K562 (cell line): ENCODE data around the gene GTPBP1. TPM values are rescaled to one million over a fixed set of nuclear protein-coding genes. Genes with fewer than 3 reads are reported as not detected.

Experiments
- CTBP1 ChIP-seq: fragments of 450-650 bp; IDR thresholded peaks from 2 replicates; pipeline ENCODE4 v1.6.1; 2016; ENCODE audit warnings: borderline replicate concordance
- GATAD2A ChIP-seq: fragments of 450-650 bp; IDR thresholded peaks from 2 replicates; pipeline ENCODE4 v1.6.1; 2017
- HEY1 ChIP-seq: fragments of 250-450 bp; sonication (Bioruptor Pico); IDR thresholded peaks from 2 replicates; pipeline ENCODE4 v1.5.0; 2020; ENCODE audit warnings: mild to moderate bottlenecking, moderate library complexity, borderline replicate concordance
- HMG20B ChIP-seq: fragments of 250-450 bp; sonication (Bioruptor Pico); IDR thresholded peaks from 2 replicates; pipeline ENCODE4 v1.5.0; 2021; ENCODE audit warnings: mild to moderate bottlenecking
- MAX ChIP-seq: sonication (generic); formaldehyde crosslinking; IDR thresholded peaks from 2 replicates; pipeline ENCODE4 v1.9.0; 2022; ENCODE audit warnings: mild to moderate bottlenecking, missing genetic modification reagents
- MITF ChIP-seq: IDR thresholded peaks from 2 replicates; pipeline ENCODE4 v1.6.1; 2014; ENCODE audit warnings: antibody characterized with exemption
- POLR2A ChIP-seq: fragments of 450-650 bp; conservative IDR thresholded peaks from 2 replicates; pipeline ENCODE4 v1.6.1; 2016
- RBBP5 ChIP-seq: fragments of 200-600 bp; sonication (generic); IDR thresholded peaks from 2 replicates; pipeline ENCODE4 v1.6.1; 2012; ENCODE audit warnings: borderline replicate concordance, mild to moderate bottlenecking, low read length, control low read depth, inconsistent platforms; ENCODE audit not compliant: insufficient read depth, poor library complexity, severe bottlenecking
- TEAD2 ChIP-seq: fragments of 450-650 bp; IDR thresholded peaks from 2 replicates; pipeline ENCODE4 v1.6.1; 2016; ENCODE audit warnings: missing genetic modification characterization, control low read depth, missing compliant biosample characterization
- ZSCAN29 ChIP-seq: fragments of 450-650 bp; IDR thresholded peaks from 2 replicates; pipeline ENCODE4 v1.6.1; 2017
- polyA plus RNA-seq, 8 experiments: library from polyadenylated mRNA; depleted of rRNA in 4 of 8; stranded (reverse) in 5 of 8; unstranded in 3 of 8; fragments of >200 nt; fragmentation: Nextera tagmentation in 2 of 8; fragmentation: Illumina TruSeq in 1 of 8; extraction: Ambion mirVana in 2 of 8; extraction: Trizol in 1 of 8; gene quantifications; 2 replicates each; pipeline versions ENCODE4 v1.2.1 to v1.2.3, GENCODE V29; 2011 to 2014; ENCODE audit warnings: inconsistent platforms in 1 of 8, missing spikeins in 1 of 8
- total RNA-seq, 7 experiments: library from RNA; depleted of rRNA in 6 of 7; stranded (reverse); fragments of >200 nt in 6 of 7; fragmentation: Illumina TruSeq in 2 of 7; extraction: Trizol in 2 of 7; gene quantifications; 2 replicates each; pipeline versions ENCODE4 v1.2.1 to v1.2.3, GENCODE V29; 2011 to 2021; ENCODE audit warnings: low replicate concordance in 1 of 7
- TF ChIP-seq, protein P1 (sequence below): sonication (generic); formaldehyde crosslinking; IDR thresholded peaks from 2 replicates; pipeline ENCODE4 v1.8.0; 2022; ENCODE audit warnings: mild to moderate bottlenecking, missing genetic modification reagents
- TF ChIP-seq, protein P2 (sequence below), 2 experiments: fragments of 450-650 bp; formaldehyde crosslinking in 1 of 2; IDR thresholded peaks; 2 replicates each; pipeline versions ENCODE4 v1.4.0 to v1.6.1; 2014 to 2020; ENCODE audit warnings: mild to moderate bottlenecking in 2 of 2, borderline replicate concordance in 1 of 2, low read depth in 1 of 2

Gene GTPBP1
- total and polyA plus RNA-seq, 9 of the 15 experiments (the other 6 are each of a cell fraction or from before 2014, with no cell fraction given), result 0.83 to 53.2 (median 23.3) TPM

- TF ChIP-seq RBBP5 (peak; percentile 99), GATAD2A (0 out of 2 replicates have a peak, but pooled peaks have one; percentile 52), ZSCAN29 (no peak), TEAD2 (tag) (no peak), CTBP1 (peak; percentile 63; the same call in 1 of the 2 replicates), MAX (CRISPR knock-in tag) (peak; percentile 89), MITF (no peak), HMG20B (CRISPR knock-in tag) (no peak), POLR2A (peak; percentile 93), HEY1 (CRISPR knock-in tag) (no peak)
- TF ChIP-seq, protein P1, sequence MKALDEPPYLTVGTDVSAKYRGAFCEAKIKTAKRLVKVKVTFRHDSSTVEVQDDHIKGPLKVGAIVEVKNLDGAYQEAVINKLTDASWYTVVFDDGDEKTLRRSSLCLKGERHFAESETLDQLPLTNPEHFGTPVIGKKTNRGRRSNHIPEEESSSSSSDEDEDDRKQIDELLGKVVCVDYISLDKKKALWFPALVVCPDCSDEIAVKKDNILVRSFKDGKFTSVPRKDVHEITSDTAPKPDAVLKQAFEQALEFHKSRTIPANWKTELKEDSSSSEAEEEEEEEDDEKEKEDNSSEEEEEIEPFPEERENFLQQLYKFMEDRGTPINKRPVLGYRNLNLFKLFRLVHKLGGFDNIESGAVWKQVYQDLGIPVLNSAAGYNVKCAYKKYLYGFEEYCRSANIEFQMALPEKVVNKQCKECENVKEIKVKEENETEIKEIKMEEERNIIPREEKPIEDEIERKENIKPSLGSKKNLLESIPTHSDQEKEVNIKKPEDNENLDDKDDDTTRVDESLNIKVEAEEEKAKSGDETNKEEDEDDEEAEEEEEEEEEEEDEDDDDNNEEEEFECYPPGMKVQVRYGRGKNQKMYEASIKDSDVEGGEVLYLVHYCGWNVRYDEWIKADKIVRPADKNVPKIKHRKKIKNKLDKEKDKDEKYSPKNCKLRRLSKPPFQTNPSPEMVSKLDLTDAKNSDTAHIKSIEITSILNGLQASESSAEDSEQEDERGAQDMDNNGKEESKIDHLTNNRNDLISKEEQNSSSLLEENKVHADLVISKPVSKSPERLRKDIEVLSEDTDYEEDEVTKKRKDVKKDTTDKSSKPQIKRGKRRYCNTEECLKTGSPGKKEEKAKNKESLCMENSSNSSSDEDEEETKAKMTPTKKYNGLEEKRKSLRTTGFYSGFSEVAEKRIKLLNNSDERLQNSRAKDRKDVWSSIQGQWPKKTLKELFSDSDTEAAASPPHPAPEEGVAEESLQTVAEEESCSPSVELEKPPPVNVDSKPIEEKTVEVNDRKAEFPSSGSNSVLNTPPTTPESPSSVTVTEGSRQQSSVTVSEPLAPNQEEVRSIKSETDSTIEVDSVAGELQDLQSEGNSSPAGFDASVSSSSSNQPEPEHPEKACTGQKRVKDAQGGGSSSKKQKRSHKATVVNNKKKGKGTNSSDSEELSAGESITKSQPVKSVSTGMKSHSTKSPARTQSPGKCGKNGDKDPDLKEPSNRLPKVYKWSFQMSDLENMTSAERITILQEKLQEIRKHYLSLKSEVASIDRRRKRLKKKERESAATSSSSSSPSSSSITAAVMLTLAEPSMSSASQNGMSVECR, result peak; percentile 95
- TF ChIP-seq, protein P2, sequence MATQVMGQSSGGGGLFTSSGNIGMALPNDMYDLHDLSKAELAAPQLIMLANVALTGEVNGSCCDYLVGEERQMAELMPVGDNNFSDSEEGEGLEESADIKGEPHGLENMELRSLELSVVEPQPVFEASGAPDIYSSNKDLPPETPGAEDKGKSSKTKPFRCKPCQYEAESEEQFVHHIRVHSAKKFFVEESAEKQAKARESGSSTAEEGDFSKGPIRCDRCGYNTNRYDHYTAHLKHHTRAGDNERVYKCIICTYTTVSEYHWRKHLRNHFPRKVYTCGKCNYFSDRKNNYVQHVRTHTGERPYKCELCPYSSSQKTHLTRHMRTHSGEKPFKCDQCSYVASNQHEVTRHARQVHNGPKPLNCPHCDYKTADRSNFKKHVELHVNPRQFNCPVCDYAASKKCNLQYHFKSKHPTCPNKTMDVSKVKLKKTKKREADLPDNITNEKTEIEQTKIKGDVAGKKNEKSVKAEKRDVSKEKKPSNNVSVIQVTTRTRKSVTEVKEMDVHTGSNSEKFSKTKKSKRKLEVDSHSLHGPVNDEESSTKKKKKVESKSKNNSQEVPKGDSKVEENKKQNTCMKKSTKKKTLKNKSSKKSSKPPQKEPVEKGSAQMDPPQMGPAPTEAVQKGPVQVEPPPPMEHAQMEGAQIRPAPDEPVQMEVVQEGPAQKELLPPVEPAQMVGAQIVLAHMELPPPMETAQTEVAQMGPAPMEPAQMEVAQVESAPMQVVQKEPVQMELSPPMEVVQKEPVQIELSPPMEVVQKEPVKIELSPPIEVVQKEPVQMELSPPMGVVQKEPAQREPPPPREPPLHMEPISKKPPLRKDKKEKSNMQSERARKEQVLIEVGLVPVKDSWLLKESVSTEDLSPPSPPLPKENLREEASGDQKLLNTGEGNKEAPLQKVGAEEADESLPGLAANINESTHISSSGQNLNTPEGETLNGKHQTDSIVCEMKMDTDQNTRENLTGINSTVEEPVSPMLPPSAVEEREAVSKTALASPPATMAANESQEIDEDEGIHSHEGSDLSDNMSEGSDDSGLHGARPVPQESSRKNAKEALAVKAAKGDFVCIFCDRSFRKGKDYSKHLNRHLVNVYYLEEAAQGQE (IDR thresholded peaks at IDR 0.05; ENCODE audit: borderline replicate concordance), result peak; percentile 23; the same call in 1 of the 2 replicates
- TF ChIP-seq, protein P2 (CRISPR knock-in tag; IDR thresholded peaks at IDR 0.05; ENCODE audit: low read depth), result no peak
Observed at GRCh38 chr22:38681582-38682335, 24.0 kb upstream of the GTPBP1 start, which contains the start of gene TOMM22 (continued).
